ENCODE results near the gene LCAT. TPM values are rescaled to one million over a fixed set of nuclear protein-coding genes. Genes with fewer than 3 reads are reported as not detected.
A peak's percentile ranks its signal among the peaks of the same experiment; 100 is the strongest.

Gene LCAT
- total and polyA plus RNA-seq, 9 of the 15 experiments (the other 6 are each of a cell fraction or from before 2014, with no cell fraction given): 0.46 to 21.0 (median 5.0) TPM

GRCh38 chr16:67967958-67968399 is 24.1 kb upstream of the LCAT start (continued):
- no peak for TF ChIP-seq ZBTB43 (CRISPR knock-in tag; IDR thresholded peaks at IDR 0.05)
- no peak for TF ChIP-seq FOSL1 (tag; conservative IDR thresholded peaks at IDR 0.05)
- no peak for TF ChIP-seq ZNF232 (CRISPR knock-in tag; IDR thresholded peaks at IDR 0.05)
- TF ChIP-seq ATF6 (CRISPR knock-in tag; IDR thresholded peaks at IDR 0.05): 0 out of 2 replicates have a peak, but pooled peaks have one; percentile 25
- no peak for TF ChIP-seq ZNF644 (tag; IDR thresholded peaks at IDR 0.05; ENCODE audit: low read depth)
- no peak for TF ChIP-seq ZBTB26 (CRISPR knock-in tag; IDR thresholded peaks at IDR 0.05)
- no peak for TF ChIP-seq SMARCC2 (IDR thresholded peaks at IDR 0.05; ENCODE audit: low read depth)
- no peak for TF ChIP-seq REST (IDR thresholded peaks at IDR 0.05; ENCODE audit: borderline replicate concordance)
- TF ChIP-seq REST (CRISPR knock-in tag; IDR thresholded peaks at IDR 0.05; ENCODE audit: low read depth): peak; percentile 24; the same call in 1 of the 2 replicates
- no peak for TF ChIP-seq ZC3H8 (IDR thresholded peaks at IDR 0.05)
- TF ChIP-seq TRIM24 (IDR thresholded peaks at IDR 0.05): no peak
- no peak for TF ChIP-seq ELF2 (CRISPR knock-in tag; IDR thresholded peaks at IDR 0.05)
- TF ChIP-seq FOXP4 (CRISPR knock-in tag; IDR thresholded peaks at IDR 0.05; ENCODE audit: borderline replicate concordance): no peak
